CD4-positive, alpha-beta T cell (primary cell): ENCODE results near the gene SAMSN1. TPM values are rescaled to one million over a fixed set of nuclear protein-coding genes. Genes with fewer than 3 reads are reported as not detected.

ENCODE experiments used
- ATAC-seq: fragments of 200-7000 bp; cut with Tn5 transposase; one replicate; pipeline ENCODE4 v1.10.0; 2022; ENCODE audit warnings: mild to moderate bottlenecking; ENCODE audit not compliant: poor library complexity
- CTCF ChIA-PET: fragments of 350-600 bp; sonication (Branson Sonifier 250); formaldehyde crosslinking; loops from one replicate; lab custom pipeline; 2021; ENCODE audit warnings: antibody characterized with exemption, inconsistent platforms; lab: Charles Lee
- POLR2A ChIA-PET: fragments of 350-600 bp; sonication (Branson Sonifier 250); formaldehyde crosslinking; loops from one replicate; lab custom pipeline; 2021; ENCODE audit warnings: antibody characterized with exemption, inconsistent platforms; lab: Charles Lee
- DNase-seq, 14 experiments: peaks; one replicate each; pipeline ENCODE4 v3.0.0-alpha.2; 2013 to 2020; ENCODE audit warnings: mixed read lengths in 2 of 14
- H3K27ac ChIP-seq, 2 donors: one replicate each; pipeline versions ENCODE4 v1.5.1 to v1.7.0; 2013; ENCODE audit warnings: low read length in 2 of 2, low read depth in 1 of 2, mild to moderate bottlenecking in 1 of 2
- H3K27me3 ChIP-seq, 2 experiments: 1 replicate in 1 of 2; 2 replicates in 1 of 2; pipeline versions ENCODE4 v1.6.1 to v1.7.0; 2013; ENCODE audit warnings: low read length in 2 of 2, control low read depth in 1 of 2, mild to moderate bottlenecking in 1 of 2, moderate library complexity in 1 of 2; ENCODE audit not compliant: insufficient read depth in 2 of 2, control insufficient read depth in 1 of 2
- H3K36me3 ChIP-seq: one replicate; pipeline ENCODE4 v1.6.1; 2013; ENCODE audit warnings: low read length, control low read depth; ENCODE audit not compliant: insufficient read depth
- H3K4me1 ChIP-seq: one replicate; pipeline ENCODE4 v1.6.1; 2013; ENCODE audit warnings: low read length, control low read depth; ENCODE audit not compliant: insufficient read depth
- H3K4me3 ChIP-seq: one replicate; pipeline ENCODE4 v1.5.1; 2013; ENCODE audit warnings: mild to moderate bottlenecking, low read length, moderate library complexity
- H3K9me3 ChIP-seq, 2 experiments: 1 replicate in 1 of 2; 2 replicates in 1 of 2; pipeline versions ENCODE4 v1.6.1 to v1.7.0; 2013; ENCODE audit warnings: low read length in 2 of 2, mild to moderate bottlenecking in 2 of 2, control low read depth in 1 of 2, moderate library complexity in 1 of 2; ENCODE audit not compliant: control insufficient read depth in 1 of 2, insufficient read depth in 1 of 2
- H3K27ac Mint-ChIP-seq: one replicate; pipeline ENCODE4 v1.8.0; 2020; ENCODE audit warnings: mixed read lengths
- H3K27me3 Mint-ChIP-seq: one replicate; pipeline ENCODE4 v1.8.0; 2021; ENCODE audit warnings: mixed read lengths
- H3K36me3 Mint-ChIP-seq: one replicate; pipeline ENCODE4 v1.8.0; 2021; ENCODE audit warnings: low read depth, mixed read lengths
- H3K4me1 Mint-ChIP-seq: one replicate; pipeline ENCODE4 v1.8.0; 2021; ENCODE audit warnings: low read depth, mixed read lengths
- H3K4me3 Mint-ChIP-seq: one replicate; pipeline ENCODE4 v1.8.0; 2020; ENCODE audit warnings: mild to moderate bottlenecking, mixed read lengths
- H3K9me3 Mint-ChIP-seq: one replicate; pipeline ENCODE4 v1.8.0; 2020; ENCODE audit warnings: mixed read lengths
- CTCF ChIP-seq: fragments of 200-600 bp; IDR thresholded peaks from one replicate; pipeline ENCODE4 v1.8.0; 2022; ENCODE audit warnings: antibody characterized with exemption, mild to moderate bottlenecking
- intact Hi-C, 2 experiments: fragments of 100-400 bp; cut with DNase I in 1 of 2; cut with micrococcal nuclease in 1 of 2; formaldehyde crosslinking; loops; one replicate each; pipeline versions ENCODE4 v1.15.1 to v1.9.0; 2023 to 2025; cut with DNase I, micrococcal nuclease
- total RNA-seq, 174 experiments: library from RNA in 2 of 174; stranded (reverse) in 2 of 174; gene quantifications; one replicate each; pipeline ENCODE4 v1.2.3 and lab custom pipeline; 2021 to 2026

Gene SAMSN1
- total RNA-seq, 2 experiments from 2014 or later, result 51.2 to 51.3 TPM

- Mint-ChIP-seq H3K27ac (no peak overlapping the region), H3K36me3 (peaks cover 4% of the 10 kb centered on the region), H3K4me3 (no peak overlapping the region), H3K27me3 (no peaks in the 10 kb centered on the region), H3K9me3 (no peaks in the 10 kb centered on the region), H3K4me1 (peaks cover 15% of the 10 kb centered on the region)
- CTCF ChIA-PET, result interaction anchor here (1.0 kb wide), 1 partner anchor 259 kb away, joined by 3 read pairs; no protein-coding TSS in a partner anchor
- intact Hi-C loops, result no loop called here
- Histone ChIP-seq H3K27me3 (no peaks in the 10 kb centered on the region), H3K4me1 (peaks cover 15% of the 10 kb centered on the region), H3K27ac (no peak overlapping the region), H3K36me3 (no peaks in the 10 kb centered on the region), H3K9me3 (no peaks in the 10 kb centered on the region), H3K4me3 (no peak overlapping the region)
- POLR2A ChIA-PET, result no interaction called here
- DNase-seq (no peak), ATAC-seq (no peak)
- TF ChIP-seq CTCF, result no peak
Observed at GRCh38 chr21:14479241-14479786, 66.8 kb downstream of the SAMSN1 start.

GRCh38 chr21:14477841-14478240 is 68.3 kb downstream of the SAMSN1 start:
- no peaks in the 10 kb centered on the region for H3K27me3 ChIP-seq
- H3K9me3 ChIP-seq, result no peaks in the 10 kb centered on the region
- H3K4me3 ChIP-seq, result no peak overlapping the region
- POLR2A ChIA-PET, result no interaction called here
- no peaks in the 10 kb centered on the region for H3K9me3 Mint-ChIP-seq
- CTCF ChIA-PET, result no interaction called here
- peaks cover 10% of the 10 kb centered on the region for H3K4me1 Mint-ChIP-seq
- TF ChIP-seq CTCF, result no peak
- no peak overlapping the region for H3K27ac ChIP-seq
- H3K4me3 Mint-ChIP-seq, result no peak overlapping the region
- H3K27ac Mint-ChIP-seq, result no peak overlapping the region
- no peaks in the 10 kb centered on the region for H3K36me3 ChIP-seq
- ATAC-seq (no peak), DNase-seq (no peak)
- no peaks in the 10 kb centered on the region for H3K36me3 Mint-ChIP-seq
- no peaks in the 10 kb centered on the region for H3K27me3 Mint-ChIP-seq
- intact Hi-C loops, result no loop called here
- H3K4me1 ChIP-seq, result peaks cover 10% of the 10 kb centered on the region

GRCh38 chr21:14477133-14477532 is 69.0 kb downstream of the SAMSN1 start:
- H3K4me1 Mint-ChIP-seq, result peaks cover 7% of the 10 kb centered on the region
- H3K27me3 ChIP-seq, result no peaks in the 10 kb centered on the region
- no peaks in the 10 kb centered on the region for H3K27me3 Mint-ChIP-seq
- no peaks in the 10 kb centered on the region for H3K36me3 ChIP-seq
- no peak for DNase-seq
- H3K9me3 ChIP-seq, result no peaks in the 10 kb centered on the region
- no peak overlapping the region for H3K27ac ChIP-seq
- no peak for ATAC-seq
- no peak overlapping the region for H3K4me3 Mint-ChIP-seq
- CTCF ChIA-PET, result no interaction called here
- H3K4me3 ChIP-seq, result no peak overlapping the region
- intact Hi-C loops, result no loop called here
- H3K27ac Mint-ChIP-seq, result no peak overlapping the region
- TF ChIP-seq CTCF, result no peak
- POLR2A ChIA-PET, result no interaction called here
- no peaks in the 10 kb centered on the region for H3K36me3 Mint-ChIP-seq
- peaks cover 9% of the 10 kb centered on the region for H3K4me1 ChIP-seq
- H3K9me3 Mint-ChIP-seq, result no peaks in the 10 kb centered on the region
